ENCODE measurements around the gene LRFN3. TPM values are rescaled to one million over a fixed set of nuclear protein-coding genes. Genes with fewer than 3 reads are reported as not detected.

The LRFN3 gene
- total and polyA plus RNA-seq, 10 of the 15 experiments (the other 5 are each of a cell fraction or from before 2014, with no cell fraction given) = 0.02 to 7.3 (median 2.0) TPM; not detected in 1

DNA sequence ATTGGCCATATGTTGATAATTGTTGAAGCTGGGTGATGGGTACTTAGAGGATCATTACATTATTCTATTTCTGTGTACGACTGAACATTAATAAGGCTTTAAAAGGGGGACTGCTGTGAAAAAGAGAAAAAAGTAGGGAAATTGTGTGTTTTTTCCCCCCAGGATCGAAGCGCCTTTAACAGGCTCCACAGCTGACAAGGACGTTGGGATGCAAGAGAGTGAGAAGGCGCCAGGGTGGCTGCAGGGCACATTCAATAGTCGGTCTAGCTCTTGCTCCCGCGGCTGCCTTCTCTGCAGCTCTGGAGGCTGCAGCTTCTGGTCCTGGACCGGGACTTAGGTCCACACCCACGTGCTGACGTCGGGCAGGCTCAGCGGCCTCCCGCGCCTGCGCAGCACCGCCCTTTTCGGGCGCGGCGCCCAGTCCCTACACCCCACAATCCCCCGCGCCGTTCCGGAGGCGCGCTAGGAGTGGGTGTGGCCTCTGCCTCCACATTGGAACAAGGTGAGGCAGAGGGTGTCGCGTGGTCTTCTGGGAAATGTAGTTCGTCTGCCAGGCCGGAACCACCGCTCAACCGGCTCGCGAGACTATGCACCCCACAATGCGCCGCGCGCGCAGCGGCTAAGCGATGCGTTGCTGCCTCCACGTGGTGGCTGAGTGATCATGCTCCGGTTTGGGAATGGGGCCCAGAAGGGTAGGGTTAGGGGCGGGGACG, 4.9 kb upstream of the LRFN3 start (continued):
- no peak for TF ChIP-seq FOS (IDR thresholded peaks at IDR 0.05; ENCODE audit: borderline replicate concordance, extremely low read depth, insufficient read length)
- peak; percentile 98 for TF ChIP-seq POLR2AphosphoS5 (IDR thresholded peaks at IDR 0.05; ENCODE audit: low read length)

DNA sequence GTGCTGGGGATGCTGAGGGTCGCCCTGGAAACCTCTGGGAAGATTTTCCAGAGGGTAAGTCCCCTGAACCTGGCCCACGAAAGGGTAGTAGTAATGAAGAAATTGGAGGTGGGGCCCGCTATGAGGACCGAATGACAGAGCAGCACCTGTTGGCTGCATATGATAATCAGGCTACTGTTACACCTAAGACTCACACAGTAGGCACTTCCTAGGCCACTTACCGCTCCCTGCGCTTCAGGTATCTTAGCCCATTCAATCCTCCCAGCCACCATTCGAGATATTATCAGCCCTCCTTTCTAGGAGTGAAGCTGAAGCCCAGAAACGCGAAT, 4.3 kb upstream of the LRFN3 start:
- no peak for TF ChIP-seq PBX3 (IDR thresholded peaks at IDR 0.05; ENCODE audit: insufficient replicate concordance, low read depth, low read length)
- TF ChIP-seq SIX5 (IDR thresholded peaks at IDR 0.05; ENCODE audit: low read depth, low read length, severe bottlenecking) = no peak
- no peak for TF ChIP-seq SREBF2 (IDR thresholded peaks at IDR 0.05; ENCODE audit: low read length)
- no peak for TF ChIP-seq RCOR1 (conservative IDR thresholded peaks at IDR 0.05; ENCODE audit: low read depth, low read length)
- no peak for TF ChIP-seq ZNF274 (IDR thresholded peaks at IDR 0.05; ENCODE audit: insufficient read depth, insufficient read length)
- peak; percentile 9 for TF ChIP-seq KLF5 (IDR thresholded peaks at IDR 0.05; ENCODE audit: partially characterized antibody)
- no peaks in the 10 kb centered on the region; a peak in 1 of 4 replicates for H3K27me3 ChIP-seq (replicated peaks in 1 of 2; ENCODE audit: control insufficient read depth in 2 of 2, insufficient read depth in 2 of 2, low read length in 1 of 2)
- intact Hi-C loops (cut with micrococcal nuclease; ENCODE audit: unreplicated experiment) = loop anchor here (1.0 to 5.0 kb wide), 6 partner anchors 33 to 385 kb away; partner anchors contain the start of genes LIN37 and TMEM147
- FAIRE-seq = peak; percentile 13
- H3K4me1 ChIP-seq (ENCODE audit: control insufficient read depth, insufficient read depth, low read length) = peaks cover 15% of the 10 kb centered on the region
- no peak overlapping the region for H3K9ac ChIP-seq (ENCODE audit: control insufficient read depth, insufficient read depth, low read length)
- peak overlapping the region; percentile 20; the same call in 1 of the 2 replicates for H2AFZ ChIP-seq (ENCODE audit: control insufficient read depth, low read depth, low read length)
- H3K27ac ChIP-seq (ENCODE audit: control insufficient read depth, insufficient read depth) = no peak overlapping the region
- BruUV-seq (replicated peaks) = no TSS peak
- CTCF ChIA-PET = interaction anchor here (0.6 to 7.0 kb wide), 14 partner anchors 12 to 236 kb away, joined by 3 to 145 read pairs (median 6); partner anchors contain the start of genes IGFLR1 and LIN37
- in situ Hi-C loops (cut with MboI) = loop anchor here (5.0 kb wide), 1 partner anchor 45 kb away; no protein-coding TSS in a partner anchor
- RAD21 ChIA-PET (ENCODE audit: unreplicated experiment) = interaction anchor here (0.9 to 3.8 kb wide), 19 partner anchors 16 to 239 kb away, joined by 3 to 107 read pairs (median 8); partner anchors contain the start of genes ALKBH6, APLP1, LIN37 and PSENEN
- DNase-seq (ENCODE audit: low read depth, low spot score) = no peak
- SMC1A ChIA-PET (ENCODE audit: uncharacterized antibody, unreplicated experiment) = interaction anchor here (1.0 to 4.5 kb wide), 13 partner anchors 11 to 240 kb away, joined by 3 to 90 read pairs (median 5); partner anchors contain the start of gene NFKBID
- H3K9me3 ChIP-seq (replicated peaks; ENCODE audit: control insufficient read depth, insufficient read depth, low read length) = no peaks in the 10 kb centered on the region
- no peaks in the 10 kb centered on the region for H4K20me1 ChIP-seq (ENCODE audit: control insufficient read depth, insufficient read depth)
- no peaks in the 10 kb centered on the region for H3K79me2 ChIP-seq (ENCODE audit: control insufficient read depth, insufficient read depth, low read length)
- H3K4me3 ChIP-seq = no peak overlapping the region
- peak; percentile 2 for ATAC-seq
- WGBS (ENCODE audit: insufficient coverage, insufficient replicate concordance, low lambda C conversion rate, missing lambda C conversion rate) = 12% methylated on average over 9 of the region's 9 CpGs
- no peaks in the 10 kb centered on the region for H3K36me3 ChIP-seq (ENCODE audit: control insufficient read depth in 2 of 2, insufficient read depth in 2 of 2, low read length in 1 of 2)
- peak overlapping the region; percentile 29; the same call in 1 of the 2 replicates for H3K4me2 ChIP-seq (ENCODE audit: control insufficient read depth, insufficient read depth)
- POLR2A ChIA-PET = interaction anchor here (0.6 to 4.3 kb wide), 9 partner anchors 18 to 237 kb away, joined by 3 to 48 read pairs (median 6); partner anchors contain the start of gene LIN37

Data from GM12878 (cell line).